CD8-positive, alpha-beta memory T cell (primary cell): ENCODE results near the gene KLF9. TPM values are rescaled to one million over a fixed set of nuclear protein-coding genes. Genes with fewer than 3 reads are reported as not detected.

Experiments used
- CTCF ChIA-PET: fragments of 350-600 bp; sonication (Branson Sonifier 250); formaldehyde crosslinking; loops from one replicate; lab custom pipeline; 2021; ENCODE audit warnings: antibody characterized with exemption; lab: Charles Lee
- POLR2A ChIA-PET: fragments of 350-600 bp; sonication (Branson Sonifier 250); formaldehyde crosslinking; loops from one replicate; lab custom pipeline; 2021; ENCODE audit warnings: antibody characterized with exemption; lab: Charles Lee
- DNase-seq, 5 donors: peaks; one replicate each; pipeline versions ENCODE4 v3.0.0 to v3.0.0-alpha.2; 2020 to 2022; ENCODE audit warnings: mixed read lengths in 1 of 5
- H3K27ac ChIP-seq: one replicate; pipeline ENCODE4 v1.7.0; 2013; ENCODE audit warnings: low read depth, mild to moderate bottlenecking, low read length, moderate library complexity
- H3K27me3 ChIP-seq: 2 replicates; pipeline ENCODE4 v1.7.0; 2013; ENCODE audit warnings: low read length, mild to moderate bottlenecking; ENCODE audit not compliant: insufficient read depth, poor library complexity, severe bottlenecking
- H3K36me3 ChIP-seq: 2 replicates; pipeline ENCODE4 v1.7.0; 2013; ENCODE audit warnings: mild to moderate bottlenecking, low read length, moderate library complexity; ENCODE audit not compliant: insufficient read depth
- H3K4me1 ChIP-seq: 2 replicates; pipeline ENCODE4 v1.7.0; 2013; ENCODE audit warnings: mild to moderate bottlenecking, low read length, moderate library complexity; ENCODE audit not compliant: insufficient read depth
- H3K4me3 ChIP-seq: 2 replicates; pipeline ENCODE4 v1.7.0; 2013; ENCODE audit warnings: mild to moderate bottlenecking, low read length
- H3K9me3 ChIP-seq: 2 replicates; pipeline ENCODE4 v1.7.0; 2013; ENCODE audit warnings: mild to moderate bottlenecking, low read length
- H3K27ac Mint-ChIP-seq, 8 donors: one replicate each; pipeline ENCODE4 v1.8.0; 2020 to 2021; ENCODE audit warnings: mixed read lengths in 8 of 8, mild to moderate bottlenecking in 6 of 8, inconsistent platforms in 3 of 8, moderate library complexity in 3 of 8
- H3K27me3 Mint-ChIP-seq, 2 donors: one replicate each; pipeline ENCODE4 v1.8.0; 2020 to 2021; ENCODE audit warnings: mixed read lengths in 2 of 2, mild to moderate bottlenecking in 1 of 2, moderate library complexity in 1 of 2
- H3K36me3 Mint-ChIP-seq, 3 donors: one replicate each; pipeline ENCODE4 v1.8.0; 2020 to 2021; ENCODE audit warnings: mixed read lengths in 3 of 3, inconsistent platforms in 1 of 3, mild to moderate bottlenecking in 1 of 3
- H3K4me1 Mint-ChIP-seq, 3 donors: one replicate each; pipeline ENCODE4 v1.8.0; 2020 to 2021; ENCODE audit warnings: mixed read lengths in 3 of 3, inconsistent platforms in 1 of 3, mild to moderate bottlenecking in 1 of 3
- H3K4me3 Mint-ChIP-seq, 7 donors: one replicate each; pipeline ENCODE4 v1.8.0; 2020 to 2021; ENCODE audit warnings: mixed read lengths in 7 of 7, mild to moderate bottlenecking in 6 of 7, moderate library complexity in 4 of 7, inconsistent platforms in 2 of 7
- H3K9me3 Mint-ChIP-seq, 5 donors: one replicate each; pipeline ENCODE4 v1.8.0; 2020 to 2022; ENCODE audit warnings: mixed read lengths in 5 of 5, mild to moderate bottlenecking in 3 of 5, moderate library complexity in 2 of 5, inconsistent platforms in 1 of 5
- polyA plus RNA-seq: library from polyadenylated mRNA; unstranded; fragments of 300-500 nt; fragmentation: Illumina TruSeq; gene quantifications from one replicate; pipeline ENCODE4 v1.2.3, GENCODE V29; 2021
- total RNA-seq, 2 experiments: library from RNA; stranded (reverse); gene quantifications; one replicate each; pipeline ENCODE4 v1.2.3, GENCODE V29; 2021

KLF9 gene
- total and polyA plus RNA-seq, 3 experiments from 2014 or later = 3.9 to 20.2 (median 19.2) TPM

GRCh38 chr9:70382046-70382708, 32.3 kb downstream of the KLF9 start:
- CTCF ChIA-PET = interaction anchor here (0.5 kb wide), 1 partner anchor 1593 kb away, joined by 3 read pairs; no protein-coding TSS in a partner anchor

GRCh38 chr9:70374962-70375618, 39.4 kb downstream of the KLF9 start:
- Mint-ChIP-seq H3K36me3 (no peaks in the 10 kb centered on the region), H3K9me3 (no peaks in the 10 kb centered on the region), H3K4me1 (no peaks in the 10 kb centered on the region), H3K4me3 (no peak overlapping the region), H3K27ac (no peak overlapping the region), H3K27me3 (no peaks in the 10 kb centered on the region)
- Histone ChIP-seq H3K36me3 (no peaks in the 10 kb centered on the region), H3K27me3 (no peaks in the 10 kb centered on the region), H3K27ac (no peak overlapping the region), H3K4me1 (no peaks in the 10 kb centered on the region), H3K4me3 (no peak overlapping the region), H3K9me3 (no peaks in the 10 kb centered on the region)
- DNase-seq = no peak
- POLR2A ChIA-PET = no interaction called here
- CTCF ChIA-PET = interaction anchor here (1.1 kb wide), 1 partner anchor 224 kb away, joined by 5 read pairs; no protein-coding TSS in a partner anchor

More at GRCh38 chr9:70382046-70382708, 32.3 kb downstream of the KLF9 start:
- no peaks in the 10 kb centered on the region for H3K4me1 ChIP-seq
- H3K4me3 Mint-ChIP-seq = peak overlapping the region in 1 of 7 donors; percentile 44
- H3K36me3 Mint-ChIP-seq = peaks cover 0 to 37% (median 16%) of the 10 kb centered on the region in 3 donors
- H3K27me3 Mint-ChIP-seq = no peaks in the 10 kb centered on the region
- H3K36me3 ChIP-seq = peaks cover 4% of the 10 kb centered on the region
- no peaks in the 10 kb centered on the region for H3K9me3 ChIP-seq
- H3K9me3 Mint-ChIP-seq = no peaks in the 10 kb centered on the region
- H3K4me3 ChIP-seq = no peak overlapping the region
- no peak overlapping the region for H3K27ac ChIP-seq
- POLR2A ChIA-PET = no interaction called here
- peaks cover 11 to 24% (median 20%) of the 10 kb centered on the region in 3 donors for H3K4me1 Mint-ChIP-seq
- H3K27ac Mint-ChIP-seq = peak overlapping the region in 1 of 8 donors; percentile 29
- no peaks in the 10 kb centered on the region for H3K27me3 ChIP-seq
- DNase-seq = no peak

- ChIA-PET POLR2A (interaction anchor here (0.6 kb wide), 1 partner anchor 1318 kb away, joined by 6 read pairs; no protein-coding TSS in a partner anchor), CTCF (no interaction called here)
- no peaks in the 10 kb centered on the region for H3K9me3 ChIP-seq
Observed at GRCh38 chr9:70367305-70367930, 47.0 kb downstream of the KLF9 start.

GRCh38 chr9:70363760-70364159, 50.7 kb downstream of the KLF9 start:
- peaks cover 0 to 2% (median 0%) of the 10 kb centered on the region in 5 donors for H3K9me3 Mint-ChIP-seq
- Histone ChIP-seq H3K27ac (no peak overlapping the region), H3K9me3 (no peaks in the 10 kb centered on the region), H3K4me1 (no peaks in the 10 kb centered on the region), H3K36me3 (no peaks in the 10 kb centered on the region), H3K27me3 (no peaks in the 10 kb centered on the region), H3K4me3 (no peak overlapping the region)
- H3K4me1 Mint-ChIP-seq = no peaks in the 10 kb centered on the region
- H3K27ac Mint-ChIP-seq = no peak overlapping the region
- H3K4me3 Mint-ChIP-seq = no peak overlapping the region
- DNase-seq = no peak
- POLR2A ChIA-PET = no interaction called here
- no peaks in the 10 kb centered on the region for H3K27me3 Mint-ChIP-seq
- peaks cover 0 to 3% (median 0%) of the 10 kb centered on the region in 3 donors for H3K36me3 Mint-ChIP-seq
- CTCF ChIA-PET = no interaction called here

More at GRCh38 chr9:70367305-70367930, 47.0 kb downstream of the KLF9 start:
- Mint-ChIP-seq H3K27me3 (no peaks in the 10 kb centered on the region), H3K4me1 (no peaks in the 10 kb centered on the region), H3K4me3 (no peak overlapping the region), H3K36me3 (peaks cover 0 to 3% (median 0%) of the 10 kb centered on the region in 3 donors), H3K27ac (no peak overlapping the region), H3K9me3 (peaks cover 0 to 2% (median 0%) of the 10 kb centered on the region in 5 donors)
- H3K4me3 ChIP-seq = no peak overlapping the region
- no peak overlapping the region for H3K27ac ChIP-seq
- no peaks in the 10 kb centered on the region for H3K36me3 ChIP-seq
- no peak for DNase-seq
- H3K27me3 ChIP-seq = no peaks in the 10 kb centered on the region
- no peaks in the 10 kb centered on the region for H3K4me1 ChIP-seq

GRCh38 chr9:70362952-70363351, 51.5 kb downstream of the KLF9 start:
- Mint-ChIP-seq H3K9me3 (peaks cover 0 to 2% (median 0%) of the 10 kb centered on the region in 5 donors), H3K36me3 (peaks cover 0 to 1% (median 0%) of the 10 kb centered on the region in 3 donors), H3K4me1 (no peaks in the 10 kb centered on the region), H3K27me3 (no peaks in the 10 kb centered on the region), H3K27ac (no peak overlapping the region), H3K4me3 (no peak overlapping the region)
- H3K4me1 ChIP-seq = no peaks in the 10 kb centered on the region
- ChIA-PET CTCF (no interaction called here), POLR2A (no interaction called here)
- H3K4me3 ChIP-seq = no peak overlapping the region
- DNase-seq = no peak
- no peak overlapping the region for H3K27ac ChIP-seq
- H3K36me3 ChIP-seq = no peaks in the 10 kb centered on the region
- no peaks in the 10 kb centered on the region for H3K9me3 ChIP-seq
- no peaks in the 10 kb centered on the region for H3K27me3 ChIP-seq

- Mint-ChIP-seq H3K36me3 (peaks cover 0 to 24% (median 5%) of the 10 kb centered on the region in 3 donors), H3K27ac (peak overlapping the region in 2 of 8 donors; percentile 7 to 15), H3K4me3 (no peak overlapping the region), H3K4me1 (peaks cover 0 to 2% (median 0%) of the 10 kb centered on the region in 3 donors), H3K9me3 (no peaks in the 10 kb centered on the region), H3K27me3 (no peaks in the 10 kb centered on the region)
- no peak overlapping the region for H3K4me3 ChIP-seq
- ChIA-PET POLR2A (no interaction called here), CTCF (interaction anchor here (0.6 to 0.9 kb wide), 2 partner anchors 57 to 63 kb away, joined by 3 read pairs; no protein-coding TSS in a partner anchor)
- DNase-seq = no peak
- no peak overlapping the region for H3K27ac ChIP-seq
- no peaks in the 10 kb centered on the region for H3K9me3 ChIP-seq
- H3K27me3 ChIP-seq = no peaks in the 10 kb centered on the region
- H3K36me3 ChIP-seq = no peaks in the 10 kb centered on the region
- no peaks in the 10 kb centered on the region for H3K4me1 ChIP-seq
Observed at GRCh38 chr9:70355801-70356200, 58.7 kb downstream of the KLF9 start.

GRCh38 chr9:70352802-70353201, 61.7 kb downstream of the KLF9 start:
- no peaks in the 10 kb centered on the region for H3K9me3 ChIP-seq
- no peak overlapping the region for H3K27ac ChIP-seq
- no peak overlapping the region for H3K4me3 ChIP-seq
- Mint-ChIP-seq H3K9me3 (no peaks in the 10 kb centered on the region), H3K36me3 (peaks cover 0 to 45% (median 13%) of the 10 kb centered on the region in 3 donors), H3K27me3 (no peaks in the 10 kb centered on the region), H3K4me1 (peaks cover 0 to 2% (median 0%) of the 10 kb centered on the region in 3 donors), H3K4me3 (no peak overlapping the region), H3K27ac (peak overlapping the region in 1 of 8 donors; percentile 4)
- POLR2A ChIA-PET = no interaction called here
- peak in 2 of 5 donors; percentile 20 to 28 for DNase-seq
- H3K27me3 ChIP-seq = no peaks in the 10 kb centered on the region
- no peaks in the 10 kb centered on the region for H3K4me1 ChIP-seq
- no peaks in the 10 kb centered on the region for H3K36me3 ChIP-seq
- CTCF ChIA-PET = interaction anchor here (1.3 to 2.3 kb wide), 4 partner anchors 58 to 250 kb away, joined by 4 to 11 read pairs (median 6); no protein-coding TSS in a partner anchor
